SK-N-SH (cell line): ENCODE results near the gene ZFP62.

Experiments
- CTCF ChIP-seq: fragments of 200-600 bp; sonication (generic); IDR thresholded peaks from 2 replicates; pipeline ENCODE4 v1.6.1; 2017; ENCODE audit warnings: antibody characterized with exemption, mild to moderate bottlenecking, moderate library complexity
- EP300 ChIP-seq, 2 experiments: IDR thresholded peaks; 2 replicates each; pipeline versions ENCODE4 v1.4.0 to v1.6.1; 2012; ENCODE audit warnings: borderline replicate concordance in 1 of 2, low read depth in 1 of 2, low read length in 1 of 2
- JUND ChIP-seq: IDR thresholded peaks from 2 replicates; pipeline ENCODE4 v1.4.0; 2012
- NRF1 ChIP-seq: IDR thresholded peaks from 2 replicates; pipeline ENCODE4 v1.6.1; 2012; ENCODE audit warnings: low read depth, mild to moderate bottlenecking, low read length
- POLR2AphosphoS5 ChIP-seq: IDR thresholded peaks from 2 replicates; pipeline ENCODE4 v1.6.1; 2012; ENCODE audit warnings: low read depth, low read length
- TCF12 ChIP-seq: IDR thresholded peaks from 2 replicates; pipeline ENCODE4 v1.4.0; 2012

GRCh38 chr5:180818677-180819341, 42.3 kb downstream of the ZFP62 start:
- TF ChIP-seq JUND (no peak), NRF1 (no peak), POLR2AphosphoS5 (no peak), EP300 (IDR thresholded peaks at IDR 0.05; ENCODE audit: borderline replicate concordance in 1 of 2, low read depth in 1 of 2, low read length in 1 of 2) (no peak), CTCF (no peak), TCF12 (no peak)
